ENCODE data around the gene CYP27B1. TPM values are rescaled to one million over a fixed set of nuclear protein-coding genes. Genes with fewer than 3 reads are reported as not detected.

CYP27B1 gene
- total RNA-seq, 1 donor from 2014 or later = not detected

DNA sequence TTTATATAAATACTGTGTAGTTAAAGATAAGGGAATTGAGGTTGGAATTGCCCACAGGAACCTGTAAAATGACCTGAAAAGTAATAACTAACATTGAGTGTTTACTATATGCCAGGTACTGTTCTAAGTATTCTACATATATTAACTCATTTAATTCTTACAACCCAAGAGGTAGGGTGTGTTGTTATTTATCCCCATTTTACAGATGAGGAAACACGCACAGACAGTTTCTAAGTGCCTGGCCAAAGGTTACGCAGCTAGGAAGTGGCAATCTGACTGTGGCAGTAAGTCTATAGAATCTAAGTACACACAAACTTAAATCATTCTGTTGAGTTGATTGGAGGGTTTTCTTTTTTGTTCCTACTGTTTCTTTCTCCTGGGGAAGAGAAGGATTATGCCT lies 23.1 kb downstream of the CYP27B1 start:
- peak overlapping the region; percentile 98 for H3K27ac ChIP-seq (replicated peaks)
- H3K27me3 ChIP-seq (ENCODE audit: low read depth) = peaks cover 39% of the 10 kb centered on the region
- H3K9me3 ChIP-seq (replicated peaks) = no peaks in the 10 kb centered on the region
- TF ChIP-seq, protein P1, sequence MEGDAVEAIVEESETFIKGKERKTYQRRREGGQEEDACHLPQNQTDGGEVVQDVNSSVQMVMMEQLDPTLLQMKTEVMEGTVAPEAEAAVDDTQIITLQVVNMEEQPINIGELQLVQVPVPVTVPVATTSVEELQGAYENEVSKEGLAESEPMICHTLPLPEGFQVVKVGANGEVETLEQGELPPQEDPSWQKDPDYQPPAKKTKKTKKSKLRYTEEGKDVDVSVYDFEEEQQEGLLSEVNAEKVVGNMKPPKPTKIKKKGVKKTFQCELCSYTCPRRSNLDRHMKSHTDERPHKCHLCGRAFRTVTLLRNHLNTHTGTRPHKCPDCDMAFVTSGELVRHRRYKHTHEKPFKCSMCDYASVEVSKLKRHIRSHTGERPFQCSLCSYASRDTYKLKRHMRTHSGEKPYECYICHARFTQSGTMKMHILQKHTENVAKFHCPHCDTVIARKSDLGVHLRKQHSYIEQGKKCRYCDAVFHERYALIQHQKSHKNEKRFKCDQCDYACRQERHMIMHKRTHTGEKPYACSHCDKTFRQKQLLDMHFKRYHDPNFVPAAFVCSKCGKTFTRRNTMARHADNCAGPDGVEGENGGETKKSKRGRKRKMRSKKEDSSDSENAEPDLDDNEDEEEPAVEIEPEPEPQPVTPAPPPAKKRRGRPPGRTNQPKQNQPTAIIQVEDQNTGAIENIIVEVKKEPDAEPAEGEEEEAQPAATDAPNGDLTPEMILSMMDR (IDR thresholded peaks at IDR 0.05; ENCODE audit: borderline replicate concordance) = no peak
- intact Hi-C loops (cut with micrococcal nuclease) = no loop called here
- peaks cover 33% of the 10 kb centered on the region for H3K4me1 ChIP-seq
- DNase-seq = no peak
- peak overlapping the region; percentile 93 for H3K4me3 ChIP-seq
- H3K36me3 ChIP-seq = peaks cover 25% of the 10 kb centered on the region

DNA sequence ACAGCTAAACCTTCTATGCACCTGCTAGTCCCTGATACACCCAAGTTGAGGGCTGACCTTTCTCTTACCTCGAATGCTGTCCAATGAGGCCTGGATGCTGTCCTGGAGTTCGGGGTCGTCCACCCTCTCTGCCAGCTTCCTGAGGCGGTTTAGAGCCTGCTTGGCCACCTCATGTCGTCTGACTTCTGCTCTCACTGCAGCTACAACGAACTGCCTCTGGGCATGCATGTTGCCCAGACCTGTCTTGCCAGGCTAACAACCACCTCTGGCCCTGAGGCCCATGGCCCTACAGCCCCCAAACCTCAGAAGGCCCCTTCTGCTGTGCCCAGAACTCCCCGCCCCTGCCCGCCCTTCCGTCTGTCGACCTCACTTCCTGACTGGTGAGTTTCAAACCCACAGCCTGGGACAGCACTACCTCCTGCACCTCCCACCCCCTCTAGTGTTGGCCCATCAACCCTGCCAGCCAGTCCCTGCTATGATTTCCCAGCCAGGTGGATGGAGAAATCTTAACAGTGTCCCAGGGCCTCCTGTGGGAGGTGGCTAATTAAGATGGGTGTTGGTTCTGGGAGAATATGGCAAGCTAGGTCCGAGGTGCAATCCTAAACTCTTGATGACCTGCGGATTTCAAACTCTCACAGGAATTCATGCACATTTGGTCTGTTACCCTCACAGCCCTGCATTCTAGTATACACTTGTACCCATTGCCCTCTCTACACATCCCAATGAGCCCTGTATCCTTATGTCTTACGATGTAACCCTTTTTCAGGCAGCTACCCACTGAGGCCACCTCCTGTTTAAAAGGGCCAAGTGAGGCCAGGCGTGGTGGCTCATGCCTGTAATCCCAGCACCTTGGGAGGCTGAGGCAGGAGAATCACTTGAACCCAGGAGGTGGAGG lies 24.8 kb downstream of the CYP27B1 start:
- Histone ChIP-seq H3K27ac (replicated peaks) (peak overlapping the region; percentile 75), H3K27me3 (ENCODE audit: low read depth) (peaks cover 55% of the 10 kb centered on the region), H3K9me3 (replicated peaks) (no peaks in the 10 kb centered on the region), H3K4me1 (peaks cover 49% of the 10 kb centered on the region), H3K4me3 (peak overlapping the region; percentile 68), H3K36me3 (peaks cover 8% of the 10 kb centered on the region)
- TF ChIP-seq, protein P1 (IDR thresholded peaks at IDR 0.05; ENCODE audit: borderline replicate concordance) = no peak
- intact Hi-C loops (cut with micrococcal nuclease) = no loop called here
- DNase-seq = no peak

DNA sequence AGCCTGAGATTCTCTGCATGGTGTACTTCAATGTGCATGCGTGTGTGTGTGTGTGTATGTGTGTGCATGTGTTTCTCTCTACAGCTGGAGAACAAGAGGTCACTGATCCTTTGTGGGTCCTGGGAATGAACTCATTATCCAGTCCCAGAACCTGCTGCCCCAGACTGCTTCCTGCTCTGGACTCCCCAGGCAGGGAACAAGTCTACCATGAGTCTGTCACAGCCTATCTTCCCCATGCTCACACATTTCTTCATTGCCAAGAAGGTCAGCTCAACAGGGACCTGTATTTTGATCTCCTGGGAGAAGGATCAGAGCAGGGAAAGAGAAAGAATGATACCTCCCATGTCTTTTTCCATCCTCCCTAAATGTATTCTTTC lies 25.5 kb downstream of the CYP27B1 start:
- intact Hi-C loops (cut with micrococcal nuclease) = no loop called here
- peaks cover 62% of the 10 kb centered on the region for H3K27me3 ChIP-seq (ENCODE audit: low read depth)
- peak overlapping the region; percentile 68 for H3K4me3 ChIP-seq
- TF ChIP-seq, protein P1 (IDR thresholded peaks at IDR 0.05; ENCODE audit: borderline replicate concordance) = no peak
- DNase-seq = no peak
- H3K27ac ChIP-seq (replicated peaks) = peak overlapping the region; percentile 77
- no peaks in the 10 kb centered on the region for H3K9me3 ChIP-seq (replicated peaks)
- peaks cover 55% of the 10 kb centered on the region for H3K4me1 ChIP-seq
- peaks cover 2% of the 10 kb centered on the region for H3K36me3 ChIP-seq

DNA sequence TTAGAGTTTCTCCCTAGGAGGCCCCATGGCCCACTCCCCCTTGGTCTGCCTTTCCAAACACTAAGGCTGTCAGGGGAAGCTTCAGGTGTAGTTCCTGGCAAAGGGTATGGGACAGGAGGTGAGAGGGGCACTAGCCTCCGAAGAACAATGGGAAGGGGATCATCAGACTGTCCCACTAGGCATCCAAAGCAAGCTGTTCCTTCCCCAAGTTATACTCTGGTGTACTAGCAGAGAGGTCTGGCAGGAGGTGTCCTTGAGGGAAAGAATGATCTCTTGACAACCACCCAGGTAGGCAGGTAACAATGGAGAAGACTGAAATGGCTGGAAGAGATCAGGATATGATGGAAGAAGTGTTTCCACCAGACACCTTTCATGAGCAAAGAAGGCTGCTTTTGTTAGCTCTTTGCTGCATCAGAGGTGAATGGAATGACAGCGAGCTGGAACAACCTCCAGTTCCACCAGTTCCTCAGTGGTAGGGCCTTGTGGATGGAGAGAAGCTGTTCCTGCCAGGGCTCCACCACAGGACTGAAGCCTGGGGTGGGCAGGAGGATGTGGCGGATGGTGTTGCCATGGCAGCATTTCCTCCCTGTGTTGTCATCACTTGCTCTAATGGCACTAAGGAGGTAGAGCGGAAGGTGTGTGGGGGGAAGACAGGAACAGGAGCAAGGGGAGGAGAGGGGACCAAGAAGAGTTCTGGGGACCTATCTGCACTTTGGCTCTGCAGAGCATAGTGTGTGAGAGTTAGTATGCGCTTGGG lies 26.0 kb downstream of the CYP27B1 start:
- H3K4me1 ChIP-seq = peaks cover 55% of the 10 kb centered on the region
- no peak for DNase-seq
- intact Hi-C loops (cut with micrococcal nuclease) = no loop called here
- no peaks in the 10 kb centered on the region for H3K36me3 ChIP-seq
- TF ChIP-seq, protein P1 (IDR thresholded peaks at IDR 0.05; ENCODE audit: borderline replicate concordance) = no peak
- H3K9me3 ChIP-seq (replicated peaks) = no peaks in the 10 kb centered on the region
- H3K4me3 ChIP-seq = peak overlapping the region; percentile 68
- peaks cover 68% of the 10 kb centered on the region for H3K27me3 ChIP-seq (ENCODE audit: low read depth)
- H3K27ac ChIP-seq (replicated peaks) = peak overlapping the region; percentile 77

DNA sequence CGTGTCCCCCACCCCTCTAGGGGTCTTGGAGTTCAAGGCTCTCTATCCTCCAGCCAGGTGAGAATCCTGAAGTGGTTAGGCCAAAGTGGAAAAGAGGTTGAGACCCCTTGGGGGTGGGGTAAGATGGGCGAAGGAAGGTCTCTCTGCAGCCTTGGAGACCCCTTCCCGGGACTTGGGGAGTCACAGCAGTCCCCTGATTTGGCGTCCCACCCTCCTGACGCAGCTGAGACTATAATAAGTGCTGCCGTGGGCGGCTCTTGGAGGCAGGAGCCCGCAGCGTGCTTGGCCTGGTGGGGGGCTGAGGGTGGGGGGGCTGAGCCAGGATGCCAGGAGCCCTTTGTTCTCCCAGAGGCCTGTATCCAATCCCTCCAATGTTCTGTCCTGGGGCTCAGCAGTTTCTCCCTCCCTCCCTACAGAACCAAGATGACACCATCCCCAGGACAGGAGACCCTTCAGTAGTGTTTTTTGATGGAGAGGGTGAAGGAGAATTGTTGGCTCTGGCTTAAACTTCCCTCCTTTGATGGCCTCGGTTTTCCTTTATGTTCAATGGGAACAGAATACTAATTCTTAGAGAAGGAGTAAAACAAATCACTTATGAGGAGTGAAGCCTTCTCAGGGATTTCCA lies 26.9 kb downstream of the CYP27B1 start:
- Histone ChIP-seq H3K27ac (replicated peaks) (peak overlapping the region; percentile 77), H3K9me3 (replicated peaks) (no peaks in the 10 kb centered on the region), H3K4me1 (peaks cover 55% of the 10 kb centered on the region), H3K4me3 (peak overlapping the region; percentile 68), H3K27me3 (ENCODE audit: low read depth) (peaks cover 76% of the 10 kb centered on the region), H3K36me3 (no peaks in the 10 kb centered on the region)
- no peak for DNase-seq
- intact Hi-C loops (cut with micrococcal nuclease) = no loop called here
- TF ChIP-seq, protein P1 (IDR thresholded peaks at IDR 0.05; ENCODE audit: borderline replicate concordance) = no peak
